Gastrocnemius medialis (tissue), 4 donors: ENCODE data around the gene RHOJ. TPM values are rescaled to one million over a fixed set of nuclear protein-coding genes. Genes with fewer than 3 reads are reported as not detected.
A peak's percentile ranks its signal among the peaks of the same experiment; 100 is the strongest.

Experiments
- ATAC-seq, 2 donors: fragments of 150-250 bp; one replicate each; pipeline ENCODE4 v1.9.1; 2016
- DNase-seq, 2 donors: peaks; one replicate each; pipeline ENCODE4 v3.0.0-alpha.2; 2019
- H3K27ac ChIP-seq, 4 donors: fragments of 200-600 bp; sonication (generic); 1 replicate in 1 of 4; 2 replicates in 3 of 4; pipeline ENCODE4 v1.5.1; 2016 to 2018; ENCODE audit warnings: mild to moderate bottlenecking in 2 of 4, moderate library complexity in 1 of 4
- H3K27me3 ChIP-seq, 3 donors: fragments of 200-600 bp; sonication (generic) in 2 of 3; 1 replicate in 1 of 3; 2 replicates in 2 of 3; pipeline versions ENCODE4 v1.5.1 to v1.6.0; 2016 to 2019; ENCODE audit warnings: mild to moderate bottlenecking in 1 of 3, moderate library complexity in 1 of 3
- H3K36me3 ChIP-seq, 2 donors: fragments of 200-600 bp; sonication (generic) in 1 of 2; one replicate each; pipeline ENCODE4 v1.5.1; 2017 to 2018
- H3K4me1 ChIP-seq, 2 donors: fragments of 200-600 bp; sonication (generic) in 1 of 2; one replicate each; pipeline ENCODE4 v1.5.1; 2016 to 2017; ENCODE audit warnings: mild to moderate bottlenecking in 2 of 2
- H3K4me3 ChIP-seq, 4 donors: fragments of 200-600 bp; sonication (generic) in 3 of 4; 1 replicate in 1 of 4; 2 replicates in 3 of 4; pipeline ENCODE4 v1.5.1; 2016 to 2019; ENCODE audit warnings: mild to moderate bottlenecking in 2 of 4
- H3K9me3 ChIP-seq, 3 donors: fragments of 200-600 bp; sonication (generic) in 2 of 3; 1 replicate in 1 of 3; 2 replicates in 2 of 3; pipeline ENCODE4 v1.5.1; 2016 to 2019
- POLR2A ChIP-seq, 2 donors: fragments of 450-650 bp; IDR thresholded peaks; one replicate each; pipeline ENCODE4 v1.6.1; 2017; ENCODE audit warnings: antibody characterized with exemption in 2 of 2, mild to moderate bottlenecking in 2 of 2, moderate library complexity in 2 of 2
- in situ Hi-C, 4 donors: fragments of 200-750 bp; cut with MboI; loops; one replicate each; pipeline versions ENCODE4 v1.15.0 to v1.8.0; 2017; ENCODE audit warnings: low sequenced_read_pairs in 4 of 4
- intact Hi-C: fragments of 100-400 bp; cut with DNase I; formaldehyde crosslinking; loops from one replicate; pipeline ENCODE4 v1.15.1; 2023; ENCODE audit warnings: low total_unique reads
- total RNA-seq, 4 donors: library from RNA; depleted of rRNA; stranded (reverse); fragments of >200 nt; gene quantifications; one replicate each; pipeline versions ENCODE4 v1.1.0 to v1.2.3, GENCODE V29; 2016
- TF ChIP-seq, protein P1 (sequence below), 5 experiments: fragments of 450-650 bp in 3 of 5; fragments of 200-600 bp in 2 of 5; sonication (generic) in 2 of 5; IDR thresholded peaks in 4 of 5; conservative IDR thresholded peaks in 1 of 5; 1 replicate in 4 of 5; 2 replicates in 1 of 5; pipeline ENCODE4 v1.5.1; 2016 to 2019; ENCODE audit warnings: antibody characterized with exemption in 5 of 5, mild to moderate bottlenecking in 3 of 5, moderate library complexity in 3 of 5

RHOJ gene
- total RNA-seq, 4 donors from 2014 or later: 2.8 to 4.9 (median 3.8) TPM

DNA sequence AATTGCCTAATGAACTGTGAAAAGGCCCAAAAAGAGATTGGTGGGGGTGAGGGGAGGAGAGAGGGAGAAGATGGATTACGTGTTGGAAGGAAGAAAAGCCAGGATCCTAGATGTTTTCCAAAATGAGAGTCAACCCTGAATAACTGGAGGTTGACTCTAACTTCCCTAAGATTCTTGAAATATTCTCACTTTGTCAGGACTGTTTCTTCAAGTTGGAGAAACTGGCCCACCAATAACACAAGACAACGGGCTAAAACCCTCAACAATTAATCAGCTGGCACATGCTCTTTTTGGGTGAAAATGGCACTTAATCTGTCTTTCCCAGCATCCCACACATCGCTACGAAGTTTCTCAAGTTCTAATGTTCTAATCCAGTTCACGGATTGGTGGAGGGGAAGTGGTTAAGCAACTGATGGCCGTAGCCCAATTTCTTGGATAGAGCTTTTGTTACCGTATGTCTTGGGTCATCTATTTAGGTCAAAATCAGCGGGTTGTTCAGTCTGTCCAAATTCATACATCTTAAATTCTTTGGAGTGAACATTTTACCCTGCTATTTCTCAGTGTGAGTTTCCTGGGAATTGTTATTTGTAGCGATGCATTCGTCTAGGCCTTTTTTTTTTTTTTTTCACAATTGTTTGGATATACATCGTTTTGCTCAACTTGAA, 65.5 kb downstream of the RHOJ start:
- DNase-seq (no peak), ATAC-seq (no peak)
- in situ Hi-C loops (loop anchor here in 3 of 4 donors (10.0 kb wide), 2 partner anchors 95 to 1105 kb away; no protein-coding TSS in a partner anchor), intact Hi-C loops (no loop called here)
- H3K36me3 ChIP-seq: no peaks in the 10 kb centered on the region
- no peaks in the 10 kb centered on the region for H3K9me3 ChIP-seq
- H3K27ac ChIP-seq: no peak overlapping the region
- peaks cover 0 to 7% of the 10 kb centered on the region in 2 donors for H3K4me1 ChIP-seq
- H3K4me3 ChIP-seq: no peak overlapping the region
- no peaks in the 10 kb centered on the region for H3K27me3 ChIP-seq
- no peak for TF ChIP-seq POLR2A (IDR thresholded peaks at IDR 0.05)
- TF ChIP-seq, protein P1, sequence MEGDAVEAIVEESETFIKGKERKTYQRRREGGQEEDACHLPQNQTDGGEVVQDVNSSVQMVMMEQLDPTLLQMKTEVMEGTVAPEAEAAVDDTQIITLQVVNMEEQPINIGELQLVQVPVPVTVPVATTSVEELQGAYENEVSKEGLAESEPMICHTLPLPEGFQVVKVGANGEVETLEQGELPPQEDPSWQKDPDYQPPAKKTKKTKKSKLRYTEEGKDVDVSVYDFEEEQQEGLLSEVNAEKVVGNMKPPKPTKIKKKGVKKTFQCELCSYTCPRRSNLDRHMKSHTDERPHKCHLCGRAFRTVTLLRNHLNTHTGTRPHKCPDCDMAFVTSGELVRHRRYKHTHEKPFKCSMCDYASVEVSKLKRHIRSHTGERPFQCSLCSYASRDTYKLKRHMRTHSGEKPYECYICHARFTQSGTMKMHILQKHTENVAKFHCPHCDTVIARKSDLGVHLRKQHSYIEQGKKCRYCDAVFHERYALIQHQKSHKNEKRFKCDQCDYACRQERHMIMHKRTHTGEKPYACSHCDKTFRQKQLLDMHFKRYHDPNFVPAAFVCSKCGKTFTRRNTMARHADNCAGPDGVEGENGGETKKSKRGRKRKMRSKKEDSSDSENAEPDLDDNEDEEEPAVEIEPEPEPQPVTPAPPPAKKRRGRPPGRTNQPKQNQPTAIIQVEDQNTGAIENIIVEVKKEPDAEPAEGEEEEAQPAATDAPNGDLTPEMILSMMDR (IDR thresholded peaks at IDR 0.05 in 4 of 5, conservative IDR thresholded peaks at IDR 0.05 in 1 of 5): no peak

DNA sequence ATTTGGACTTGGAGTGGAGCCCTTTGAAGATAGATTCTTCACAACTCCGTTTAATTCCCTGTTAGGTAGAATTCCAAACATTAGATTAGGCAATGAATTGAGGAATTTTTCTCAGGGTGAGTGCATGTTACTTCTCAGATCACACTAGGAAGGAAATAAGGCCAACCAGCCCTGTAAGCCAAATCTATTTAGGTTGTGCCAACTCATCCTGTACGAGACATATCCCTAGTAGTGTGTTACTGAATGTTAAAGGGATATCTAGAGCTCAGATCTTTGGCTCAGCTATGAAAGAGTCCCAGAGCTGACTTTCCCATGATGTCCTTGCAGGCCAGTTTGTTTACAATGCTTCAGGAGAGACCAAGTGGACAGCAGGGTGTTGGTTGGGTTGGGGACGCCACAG, 68.9 kb downstream of the RHOJ start:
- Histone ChIP-seq H3K9me3 (no peaks in the 10 kb centered on the region), H3K27me3 (no peaks in the 10 kb centered on the region), H3K4me3 (no peak overlapping the region), H3K4me1 (peaks cover 5 to 7% of the 10 kb centered on the region in 2 donors), H3K27ac (peak overlapping the region in 1 of 4 donors; percentile 33), H3K36me3 (no peaks in the 10 kb centered on the region)
- DNase-seq (no peak), ATAC-seq (no peak)
- in situ Hi-C loops: loop anchor here in 3 of 4 donors (10.0 kb wide), 2 partner anchors 98 to 1108 kb away; no protein-coding TSS in a partner anchor
- intact Hi-C loops: no loop called here
- TF ChIP-seq, protein P1 (IDR thresholded peaks at IDR 0.05 in 4 of 5, conservative IDR thresholded peaks at IDR 0.05 in 1 of 5): no peak
- no peak for TF ChIP-seq POLR2A (IDR thresholded peaks at IDR 0.05)

DNA sequence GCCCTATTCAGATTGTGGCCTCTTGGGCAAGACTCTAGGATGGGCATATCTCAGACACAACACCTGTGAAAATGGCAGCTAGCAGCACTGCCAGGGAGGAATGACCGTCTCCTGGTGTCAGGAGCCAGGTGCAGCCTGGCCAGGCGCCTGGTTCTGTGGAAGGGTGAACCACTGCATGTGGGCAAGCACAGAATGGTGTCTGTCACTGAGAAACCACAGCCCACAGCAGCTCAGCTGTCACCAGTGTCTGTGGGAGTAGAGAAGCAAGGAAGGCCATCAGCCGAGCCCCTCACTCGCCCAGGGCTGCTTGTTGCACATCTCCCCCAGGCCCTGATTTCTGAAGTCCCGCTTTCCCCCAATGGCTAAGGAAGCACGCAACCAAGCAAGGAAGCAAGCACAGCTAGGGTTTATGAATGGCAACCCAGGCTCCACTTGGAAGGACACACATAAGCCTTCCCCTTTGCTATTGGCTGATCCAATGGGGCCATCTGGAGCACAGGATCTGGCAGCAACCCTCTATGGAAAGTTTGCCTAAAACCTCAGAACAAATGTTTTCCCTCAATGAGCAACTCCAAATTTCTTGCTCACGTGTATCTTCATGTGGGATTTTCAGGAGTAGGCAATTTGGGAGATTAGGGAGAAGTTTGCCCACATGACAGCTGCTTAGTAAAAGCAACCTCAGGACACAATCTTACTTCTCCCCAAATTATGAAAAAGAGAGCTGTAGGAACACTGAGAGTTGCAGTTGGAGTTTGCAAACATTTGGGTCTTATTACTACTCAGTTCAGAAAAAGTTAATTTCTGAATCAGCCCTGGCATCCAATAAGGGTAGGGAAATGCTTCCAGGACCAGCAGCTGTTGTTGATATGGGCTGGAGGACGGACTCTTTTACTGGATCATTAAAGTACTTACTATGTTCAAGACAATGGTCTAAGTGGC, 69.7 kb downstream of the RHOJ start:
- intact Hi-C loops (no loop called here), in situ Hi-C loops (loop anchor here in 3 of 4 donors (10.0 kb wide), 2 partner anchors 99 to 1109 kb away; no protein-coding TSS in a partner anchor)
- H3K36me3 ChIP-seq: no peaks in the 10 kb centered on the region
- no peak overlapping the region for H3K4me3 ChIP-seq
- H3K9me3 ChIP-seq: no peaks in the 10 kb centered on the region
- H3K27me3 ChIP-seq: no peaks in the 10 kb centered on the region
- DNase-seq: peak; percentile 7 to 41
- peaks cover 5 to 7% of the 10 kb centered on the region in 2 donors for H3K4me1 ChIP-seq
- TF ChIP-seq POLR2A (IDR thresholded peaks at IDR 0.05): no peak
- TF ChIP-seq, protein P1 (IDR thresholded peaks at IDR 0.05 in 4 of 5, conservative IDR thresholded peaks at IDR 0.05 in 1 of 5): no peak
- ATAC-seq: peak; percentile 70 to 79
- peak overlapping the region in 2 of 4 donors; percentile 33 for H3K27ac ChIP-seq

DNA sequence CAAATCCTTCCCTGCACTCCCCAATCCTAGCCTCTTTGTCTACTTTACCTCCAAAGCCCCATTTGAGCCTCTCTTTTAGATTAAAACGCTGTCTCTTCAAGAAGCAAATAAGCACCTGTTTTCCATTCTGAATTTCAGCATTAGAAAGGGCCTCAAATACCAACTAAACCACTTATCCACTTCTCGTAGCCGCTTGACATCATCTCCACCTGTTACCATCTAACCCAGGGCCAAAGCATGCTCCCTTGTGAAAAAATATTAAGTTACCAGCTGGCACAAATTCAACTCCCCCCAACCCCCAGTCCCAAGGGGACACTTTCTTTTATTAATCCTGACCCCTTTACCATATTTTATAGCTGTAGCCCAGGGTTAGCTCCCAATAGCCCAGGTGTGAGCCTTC, 71.4 kb downstream of the RHOJ start:
- Histone ChIP-seq H3K9me3 (no peaks in the 10 kb centered on the region), H3K27ac (no peak overlapping the region), H3K4me3 (no peak overlapping the region), H3K4me1 (peaks cover 5 to 7% of the 10 kb centered on the region in 2 donors), H3K36me3 (no peaks in the 10 kb centered on the region), H3K27me3 (no peaks in the 10 kb centered on the region)
- ATAC-seq: no peak
- intact Hi-C loops (loop anchor here (2.0 kb wide), 1 partner anchor 101 kb away; no protein-coding TSS in a partner anchor), in situ Hi-C loops (loop anchor here (5.0 to 25.0 kb wide), 5 partner anchors 98 to 1111 kb away; no protein-coding TSS in a partner anchor)
- DNase-seq: no peak
- no peak for TF ChIP-seq POLR2A (IDR thresholded peaks at IDR 0.05)
- TF ChIP-seq, protein P1 (IDR thresholded peaks at IDR 0.05 in 4 of 5, conservative IDR thresholded peaks at IDR 0.05 in 1 of 5): no peak
